HCT116 (cell line): ENCODE results near the gene POLRMT. TPM values are rescaled to one million over a fixed set of nuclear protein-coding genes. Genes with fewer than 3 reads are reported as not detected.

Experiments used
- ATAC-seq: fragments of 200-7000 bp; cut with Tn5 transposase; 2 replicates; pipeline ENCODE4 v1.9.1; 2020; ENCODE audit warnings: mild to moderate bottlenecking, moderate library complexity
- BruUV-seq: library from RNA; stranded (reverse); fragments of 400-500 nt; replicated peaks from 2 replicates; lab custom pipeline; 2021; lab: Mats Ljungman, UMichigan
- CTCF ChIA-PET: fragments of 300-600 bp; sonication (Branson Sonifier 250); formaldehyde crosslinking; loops from one replicate; lab custom pipeline; 2021; ENCODE audit warnings: antibody characterized with exemption; lab: Charles Lee
- POLR2A ChIA-PET: fragments of 300-600, 350-600 bp; sonication (Branson Sonifier 250); formaldehyde crosslinking; loops from one replicate; lab custom pipeline; 2021; ENCODE audit warnings: antibody characterized with exemption; lab: Charles Lee
- RAD21 ChIA-PET, 2 experiments: fragments of 300-600 bp; sonication (Branson Sonifier 250); formaldehyde crosslinking; loops; one replicate each; lab custom pipeline; 2023; ENCODE audit warnings: low total read pairs in 2 of 2; ENCODE audit not compliant: uncharacterized antibody in 2 of 2, unreplicated experiment in 2 of 2, low non-redundant PET in 1 of 2; lab: Charles Lee
- DNase-seq: peaks from one replicate; pipeline ENCODE4 v3.0.0-alpha.2; 2010; ENCODE audit warnings: low read depth, low spot score
- H2AFZ ChIP-seq: fragments of 200-600 bp; shearing (Covaris generic), sonication (generic); 2 replicates; pipeline ENCODE4 v1.6.1; 2017; ENCODE audit warnings: low read depth, mixed run types, mixed read lengths, antibody characterized with exemption, low read length; ENCODE audit not compliant: poor library complexity, severe bottlenecking
- H3K27ac ChIP-seq: 2 replicates; pipeline ENCODE4 v1.5.1; 2012; ENCODE audit warnings: low read depth, low read length
- H3K27me3 ChIP-seq: fragments of 200-600 bp; sonication (generic); 2 replicates; pipeline ENCODE4 v1.6.1; 2016; ENCODE audit warnings: mixed run types, low read length, mixed read lengths; ENCODE audit not compliant: insufficient read depth
- H3K36me3 ChIP-seq, 2 experiments: fragments of 200-500 bp in 1 of 2; fragments of 200-600 bp in 1 of 2; sonication (Bioruptor generic) in 1 of 2; sonication (generic) in 1 of 2; 2 replicates each; pipeline versions ENCODE4 v1.5.1 to v1.6.1; 2014 to 2016; ENCODE audit warnings: low read length in 2 of 2, inconsistent platforms in 1 of 2, mixed read lengths in 1 of 2, mixed run types in 1 of 2; ENCODE audit not compliant: insufficient read depth in 2 of 2, control insufficient read depth in 1 of 2
- H3K4me1 ChIP-seq, 2 experiments: fragments of 200-600 bp in 1 of 2; sonication (generic) in 1 of 2; 2 replicates each; pipeline versions ENCODE4 v1.5.1 to v1.6.1; 2012 to 2017; ENCODE audit warnings: low read length in 2 of 2, inconsistent platforms in 1 of 2, mild to moderate bottlenecking in 1 of 2, mixed read lengths in 1 of 2, mixed run types in 1 of 2, moderate library complexity in 1 of 2; ENCODE audit not compliant: insufficient read depth in 2 of 2, control insufficient read depth in 1 of 2
- H3K4me2 ChIP-seq: fragments of 200-600 bp; sonication (generic); 2 replicates; pipeline ENCODE4 v1.6.1; 2017; ENCODE audit warnings: mixed run types, low read length, mixed read lengths
- H3K4me3 ChIP-seq, 2 experiments: fragments of 200-600 bp in 1 of 2; sonication (generic) in 1 of 2; replicated peaks in 1 of 2; 2 replicates each; pipeline ENCODE4 v1.5.1; 2011 to 2016; ENCODE audit warnings: low read length in 2 of 2, control low read depth in 1 of 2, low read depth in 1 of 2, mild to moderate bottlenecking in 1 of 2, mixed read lengths in 1 of 2, mixed run types in 1 of 2
- H3K79me2 ChIP-seq: fragments of 200-600 bp; sonication (generic); 2 replicates; pipeline ENCODE4 v1.6.1; 2017; ENCODE audit warnings: mild to moderate bottlenecking, mixed run types, low read length, moderate library complexity, mixed read lengths; ENCODE audit not compliant: insufficient read depth
- H3K9ac ChIP-seq: fragments of 200-600 bp; sonication (generic); 2 replicates; pipeline ENCODE4 v1.6.1; 2016; ENCODE audit warnings: low read length, mixed read lengths
- H3K9me2 ChIP-seq: fragments of 200-600 bp; sonication (generic), shearing (Covaris generic); 2 replicates; pipeline ENCODE4 v1.6.1; 2017; ENCODE audit warnings: mixed run types, mild to moderate bottlenecking, moderate library complexity; ENCODE audit not compliant: insufficient read depth
- H3K9me3 ChIP-seq, 2 experiments: fragments of 200-500 bp in 1 of 2; fragments of 200-600 bp in 1 of 2; sonication (Bioruptor generic) in 1 of 2; sonication (generic) in 1 of 2; 2 replicates each; pipeline ENCODE4 v1.6.1; 2014 to 2017; ENCODE audit warnings: low read length in 2 of 2, mixed read lengths in 2 of 2, inconsistent platforms in 1 of 2, low read depth in 1 of 2, mild to moderate bottlenecking in 1 of 2, mixed run types in 1 of 2, moderate library complexity in 1 of 2; ENCODE audit not compliant: control insufficient read depth in 1 of 2, insufficient read depth in 1 of 2
- H4K20me1 ChIP-seq: fragments of 200-600 bp; sonication (generic), shearing (Covaris generic); 2 replicates; pipeline ENCODE4 v1.6.1; 2017; ENCODE audit warnings: mixed run types, mild to moderate bottlenecking, moderate library complexity; ENCODE audit not compliant: insufficient read depth
- CBX3 ChIP-seq: IDR thresholded peaks from 2 replicates; pipeline ENCODE4 v1.6.1; 2012; ENCODE audit warnings: low read depth
- CEBPB ChIP-seq: IDR thresholded peaks from 2 replicates; pipeline ENCODE4 v1.6.1; 2012; ENCODE audit warnings: low read depth
- EZH2 ChIP-seq: fragments of 200-600 bp; sonication (generic); IDR thresholded peaks from 2 replicates; pipeline ENCODE4 v1.6.1; 2017; ENCODE audit warnings: antibody characterized with exemption, mixed run types
- EZH2phosphoT487 ChIP-seq: fragments of 200-600 bp; IDR thresholded peaks from 2 replicates; pipeline ENCODE4 v1.6.1; 2018; ENCODE audit warnings: antibody characterized with exemption, borderline replicate concordance
- FOSL1 ChIP-seq: IDR thresholded peaks from 2 replicates; pipeline ENCODE4 v1.6.1; 2012; ENCODE audit warnings: low read depth
- JUND ChIP-seq: IDR thresholded peaks from 2 replicates; pipeline ENCODE4 v1.6.1; 2012
- POLR2A ChIP-seq: IDR thresholded peaks from 2 replicates; pipeline ENCODE4 v1.7.0; 2011; ENCODE audit warnings: borderline replicate concordance; ENCODE audit not compliant: insufficient read depth, insufficient read length; ENCODE audit errors: extremely low read depth
- RAD21 ChIP-seq: IDR thresholded peaks from 2 replicates; pipeline ENCODE4 v1.6.1; 2012; ENCODE audit warnings: low read depth, mild to moderate bottlenecking
- SIN3A ChIP-seq: IDR thresholded peaks from 2 replicates; pipeline ENCODE4 v1.6.1; 2012; ENCODE audit warnings: low read depth
- SP1 ChIP-seq: IDR thresholded peaks from 2 replicates; pipeline ENCODE4 v1.6.1; 2012; ENCODE audit warnings: low read depth
- TCF7L2 ChIP-seq: IDR thresholded peaks from 2 replicates; pipeline ENCODE4 v1.7.0; 2011; ENCODE audit warnings: borderline replicate concordance, inconsistent platforms; ENCODE audit not compliant: insufficient read depth, insufficient read length; ENCODE audit errors: extremely low read depth
- YY1 ChIP-seq: IDR thresholded peaks from 2 replicates; pipeline ENCODE4 v1.6.1; 2011; ENCODE audit warnings: low read length, low read depth, moderate library complexity, mild to moderate bottlenecking; ENCODE audit not compliant: insufficient replicate concordance; ENCODE audit errors: extremely low read depth
- ZBTB33 ChIP-seq: IDR thresholded peaks from 2 replicates; pipeline ENCODE4 v1.6.1; 2011; ENCODE audit warnings: mild to moderate bottlenecking, low read length, moderate library complexity; ENCODE audit not compliant: insufficient replicate concordance; ENCODE audit errors: extremely low read depth
- ZNF274 ChIP-seq: fragments of 200-500 bp; sonication (Bioruptor generic); IDR thresholded peaks from 2 replicates; pipeline ENCODE4 v1.6.1; 2014; ENCODE audit warnings: mild to moderate bottlenecking, low read depth, low read length, inconsistent platforms
- intact Hi-C: fragments of 100-400 bp; cut with micrococcal nuclease; formaldehyde crosslinking; loops from 2 replicates; pipeline ENCODE4 v1.10.0; 2022
- total RNA-seq: library from RNA; stranded (reverse); gene quantifications from one replicate; pipeline ENCODE4 v1.2.1, GENCODE V29; 2021; ENCODE audit not compliant: unreplicated experiment
- TF ChIP-seq, protein P1 (sequence below): IDR thresholded peaks from 2 replicates; pipeline ENCODE4 v1.6.1; 2012; ENCODE audit warnings: low read depth
- TF ChIP-seq, protein P2 (sequence below): IDR thresholded peaks from 2 replicates; pipeline ENCODE4 v1.6.1; 2012
- TF ChIP-seq, protein P3 (sequence below): IDR thresholded peaks from 2 replicates; pipeline ENCODE4 v1.6.1; 2012
- TF ChIP-seq, protein P4 (sequence below), 3 experiments: fragments of 200-600 bp in 1 of 3; sonication (generic) in 1 of 3; IDR thresholded peaks in 2 of 3; conservative IDR thresholded peaks in 1 of 3; 2 replicates each; pipeline ENCODE4 v1.5.1; 2012 to 2017; ENCODE audit warnings: low read depth in 2 of 3, low read length in 2 of 3, antibody characterized with exemption in 1 of 3, borderline replicate concordance in 1 of 3, control low read depth in 1 of 3, mild to moderate bottlenecking in 1 of 3, mixed read lengths in 1 of 3, mixed run types in 1 of 3, moderate library complexity in 1 of 3; ENCODE audit not compliant: insufficient read depth in 1 of 3

The POLRMT gene
- total RNA-seq, 1 experiment from 2014 or later: 138 TPM

DNA sequence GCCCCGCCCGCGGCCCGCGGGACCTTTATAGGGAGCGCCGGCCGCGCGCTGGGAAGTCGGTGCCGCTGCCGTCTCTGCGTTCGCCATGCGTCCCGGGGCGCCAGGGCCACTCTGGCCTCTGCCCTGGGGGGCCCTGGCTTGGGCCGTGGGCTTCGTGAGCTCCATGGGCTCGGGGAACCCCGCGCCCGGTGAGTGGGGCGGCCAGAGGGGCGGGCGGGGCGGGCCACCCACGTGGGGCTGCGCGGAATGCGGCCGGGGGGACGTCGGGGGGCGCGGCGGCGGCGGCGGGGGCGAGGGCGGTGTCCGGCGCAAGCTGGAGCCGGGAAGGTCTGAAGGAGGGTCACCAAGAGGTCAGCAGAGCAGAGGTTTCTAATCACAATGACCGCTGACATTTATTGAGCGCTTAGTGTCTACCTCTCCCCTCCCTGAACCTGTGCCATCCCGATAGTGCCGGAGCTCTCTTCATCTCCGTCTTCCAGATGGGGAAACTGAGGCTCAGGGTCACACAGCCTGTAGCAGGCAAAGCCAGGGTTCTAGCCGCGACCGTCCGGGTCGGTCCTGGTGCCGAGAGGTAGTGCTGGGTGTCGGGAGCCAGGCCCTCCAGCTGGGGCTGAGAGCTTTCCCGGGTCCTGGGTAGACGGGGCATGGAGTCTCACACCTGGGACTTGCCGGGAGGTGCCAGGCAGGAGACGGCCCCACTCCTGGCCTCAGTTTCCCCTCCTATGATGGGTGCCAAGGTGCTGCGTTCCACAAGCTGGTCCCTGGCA lies 43.2 kb upstream of the POLRMT start, which contains the start of gene FSTL3:
TSS of gene FSTL3 (plus strand) at position 54 of the 767 bp plus-strand sequence. CDS start at position 86, 32 bp downstream.
- H4K20me1 ChIP-seq: no peaks in the 10 kb centered on the region
- peak within 1 kb of the TSS; percentile 75 for H3K27ac ChIP-seq
- ChIA-PET CTCF (interaction anchor here (0.6 to 1.4 kb wide), 2 partner anchors 13 to 564 kb away, joined by 5 to 6 read pairs; partner anchors contain the start of gene RNF126), POLR2A (interaction anchor here (1.1 to 1.5 kb wide), 5 partner anchors 11 to 76 kb away, joined by 4 to 5 read pairs (median 4); partner anchors contain the start of genes MISP and RNF126), RAD21 (interaction anchor here in 1 of 2 experiments (1.0 kb wide), 2 partner anchors 13 to 58 kb away, joined by 4 to 6 read pairs; partner anchors contain the start of gene RNF126)
- H3K36me3 ChIP-seq: no peaks in the 10 kb centered on the region; a peak in 1 of 4 replicates
- ATAC-seq: no peak
- H3K9me2 ChIP-seq: no peaks in the 10 kb centered on the region
- peaks cover 22% of the 10 kb centered on the region; the same call in 1 of the 2 replicates for H3K79me2 ChIP-seq
- no peak for DNase-seq
- BruUV-seq: TSS peak; percentile 55
- H3K4me2 ChIP-seq: peak within 1 kb of the TSS; percentile 98
- H3K4me3 ChIP-seq: peak within 1 kb of the TSS; percentile 62 to 85
- peak within 1 kb of the TSS; percentile 90 for H3K9ac ChIP-seq
- H3K9me3 ChIP-seq: no peaks in the 10 kb centered on the region
- intact Hi-C loops: no loop called here
- H2AFZ ChIP-seq: no peak within 1 kb of the TSS
- H3K4me1 ChIP-seq: peaks cover 21 to 47% of the 10 kb centered on the region in 2 experiments
- H3K27me3 ChIP-seq: no peaks in the 10 kb centered on the region
- TF ChIP-seq SP1 (no peak), CEBPB (no peak), ZNF274 (no peak), EZH2 (no peak), SIN3A (no peak), CBX3 (no peak), POLR2A (no peak), TCF7L2 (no peak), FOSL1 (no peak), EZH2phosphoT487 (no peak), RAD21 (no peak), ZBTB33 (no peak), YY1 (no peak), JUND (no peak)
- TF ChIP-seq, protein P1, sequence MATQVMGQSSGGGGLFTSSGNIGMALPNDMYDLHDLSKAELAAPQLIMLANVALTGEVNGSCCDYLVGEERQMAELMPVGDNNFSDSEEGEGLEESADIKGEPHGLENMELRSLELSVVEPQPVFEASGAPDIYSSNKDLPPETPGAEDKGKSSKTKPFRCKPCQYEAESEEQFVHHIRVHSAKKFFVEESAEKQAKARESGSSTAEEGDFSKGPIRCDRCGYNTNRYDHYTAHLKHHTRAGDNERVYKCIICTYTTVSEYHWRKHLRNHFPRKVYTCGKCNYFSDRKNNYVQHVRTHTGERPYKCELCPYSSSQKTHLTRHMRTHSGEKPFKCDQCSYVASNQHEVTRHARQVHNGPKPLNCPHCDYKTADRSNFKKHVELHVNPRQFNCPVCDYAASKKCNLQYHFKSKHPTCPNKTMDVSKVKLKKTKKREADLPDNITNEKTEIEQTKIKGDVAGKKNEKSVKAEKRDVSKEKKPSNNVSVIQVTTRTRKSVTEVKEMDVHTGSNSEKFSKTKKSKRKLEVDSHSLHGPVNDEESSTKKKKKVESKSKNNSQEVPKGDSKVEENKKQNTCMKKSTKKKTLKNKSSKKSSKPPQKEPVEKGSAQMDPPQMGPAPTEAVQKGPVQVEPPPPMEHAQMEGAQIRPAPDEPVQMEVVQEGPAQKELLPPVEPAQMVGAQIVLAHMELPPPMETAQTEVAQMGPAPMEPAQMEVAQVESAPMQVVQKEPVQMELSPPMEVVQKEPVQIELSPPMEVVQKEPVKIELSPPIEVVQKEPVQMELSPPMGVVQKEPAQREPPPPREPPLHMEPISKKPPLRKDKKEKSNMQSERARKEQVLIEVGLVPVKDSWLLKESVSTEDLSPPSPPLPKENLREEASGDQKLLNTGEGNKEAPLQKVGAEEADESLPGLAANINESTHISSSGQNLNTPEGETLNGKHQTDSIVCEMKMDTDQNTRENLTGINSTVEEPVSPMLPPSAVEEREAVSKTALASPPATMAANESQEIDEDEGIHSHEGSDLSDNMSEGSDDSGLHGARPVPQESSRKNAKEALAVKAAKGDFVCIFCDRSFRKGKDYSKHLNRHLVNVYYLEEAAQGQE: no peak
- TF ChIP-seq, protein P2, sequence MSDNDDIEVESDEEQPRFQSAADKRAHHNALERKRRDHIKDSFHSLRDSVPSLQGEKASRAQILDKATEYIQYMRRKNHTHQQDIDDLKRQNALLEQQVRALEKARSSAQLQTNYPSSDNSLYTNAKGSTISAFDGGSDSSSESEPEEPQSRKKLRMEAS: peak; percentile 52
- TF ChIP-seq, protein P3, sequence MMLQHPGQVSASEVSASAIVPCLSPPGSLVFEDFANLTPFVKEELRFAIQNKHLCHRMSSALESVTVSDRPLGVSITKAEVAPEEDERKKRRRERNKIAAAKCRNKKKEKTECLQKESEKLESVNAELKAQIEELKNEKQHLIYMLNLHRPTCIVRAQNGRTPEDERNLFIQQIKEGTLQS: no peak
- TF ChIP-seq, protein P4, sequence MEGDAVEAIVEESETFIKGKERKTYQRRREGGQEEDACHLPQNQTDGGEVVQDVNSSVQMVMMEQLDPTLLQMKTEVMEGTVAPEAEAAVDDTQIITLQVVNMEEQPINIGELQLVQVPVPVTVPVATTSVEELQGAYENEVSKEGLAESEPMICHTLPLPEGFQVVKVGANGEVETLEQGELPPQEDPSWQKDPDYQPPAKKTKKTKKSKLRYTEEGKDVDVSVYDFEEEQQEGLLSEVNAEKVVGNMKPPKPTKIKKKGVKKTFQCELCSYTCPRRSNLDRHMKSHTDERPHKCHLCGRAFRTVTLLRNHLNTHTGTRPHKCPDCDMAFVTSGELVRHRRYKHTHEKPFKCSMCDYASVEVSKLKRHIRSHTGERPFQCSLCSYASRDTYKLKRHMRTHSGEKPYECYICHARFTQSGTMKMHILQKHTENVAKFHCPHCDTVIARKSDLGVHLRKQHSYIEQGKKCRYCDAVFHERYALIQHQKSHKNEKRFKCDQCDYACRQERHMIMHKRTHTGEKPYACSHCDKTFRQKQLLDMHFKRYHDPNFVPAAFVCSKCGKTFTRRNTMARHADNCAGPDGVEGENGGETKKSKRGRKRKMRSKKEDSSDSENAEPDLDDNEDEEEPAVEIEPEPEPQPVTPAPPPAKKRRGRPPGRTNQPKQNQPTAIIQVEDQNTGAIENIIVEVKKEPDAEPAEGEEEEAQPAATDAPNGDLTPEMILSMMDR (IDR thresholded peaks at IDR 0.05 in 2 of 3, conservative IDR thresholded peaks at IDR 0.05 in 1 of 3; ENCODE audit: borderline replicate concordance in 1 of 3, insufficient read depth in 1 of 3, low read depth in 2 of 3, low read length in 2 of 3): no peak
